HG03469 (cell line): ENCODE data around the gene SOSTDC1.
"Not testable (repeated sequence)": the region's sequence is repeated elsewhere in the genome, so short reads cannot be mapped to it uniquely, and the experiment has no call there.

Source experiments
- ATAC-seq: cut with Tn5 transposase; IDR thresholded peaks from one replicate; pipeline ENCODE4 v1.9.1; 2021; ENCODE audit warnings: mild to moderate bottlenecking, moderate library complexity, moderate number of reproducible peaks; ENCODE audit not compliant: unreplicated experiment

SOSTDC1 gene, protein sequence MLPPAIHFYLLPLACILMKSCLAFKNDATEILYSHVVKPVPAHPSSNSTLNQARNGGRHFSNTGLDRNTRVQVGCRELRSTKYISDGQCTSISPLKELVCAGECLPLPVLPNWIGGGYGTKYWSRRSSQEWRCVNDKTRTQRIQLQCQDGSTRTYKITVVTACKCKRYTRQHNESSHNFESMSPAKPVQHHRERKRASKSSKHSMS

DNA sequence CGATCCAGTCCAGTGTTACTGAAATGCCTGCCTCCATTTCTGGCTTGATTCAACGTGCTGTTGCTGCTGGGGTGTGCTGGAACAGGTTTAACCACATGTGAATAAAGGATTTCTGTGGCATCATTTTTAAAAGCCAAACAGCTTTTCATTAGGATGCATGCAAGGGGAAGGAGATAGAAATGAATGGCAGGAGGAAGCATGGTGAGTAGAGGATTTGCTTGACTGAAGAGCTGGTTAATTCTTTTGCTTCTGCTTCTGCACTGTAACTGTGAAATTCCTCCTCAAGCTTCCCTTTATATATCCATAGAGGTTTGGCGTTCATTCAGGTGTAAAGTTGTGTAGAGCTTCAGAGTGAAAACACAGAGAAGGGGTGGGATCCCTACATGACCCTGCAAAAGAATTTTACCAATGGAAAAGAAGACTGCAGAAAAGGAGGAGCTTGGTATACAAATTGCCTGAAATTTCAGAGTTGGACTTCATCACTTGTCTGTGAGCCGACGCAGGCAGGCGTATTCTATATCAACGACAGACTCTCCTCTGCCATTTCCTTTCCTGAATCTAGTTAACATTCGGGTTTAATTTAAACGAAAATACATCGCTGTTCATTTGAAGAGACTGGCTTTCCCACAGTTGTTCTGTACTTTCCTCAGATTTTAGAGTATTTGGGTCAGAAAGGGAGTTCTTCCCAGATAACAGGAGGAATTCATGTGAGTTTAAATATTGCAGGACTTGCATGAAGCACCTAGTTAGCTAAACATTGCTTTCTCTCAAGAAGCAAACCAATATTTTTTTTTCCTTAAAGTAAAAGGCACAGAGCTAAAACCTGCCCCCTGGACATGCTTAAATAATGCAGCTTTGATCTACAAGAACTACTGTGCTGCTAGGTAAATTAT lies at the start of gene SOSTDC1:
SOSTDC1 (minus strand) TSS at position 270 of the 893 bp plus-strand sequence; CDS start at position 200, 70 bp downstream.
- no peak for ATAC-seq

GRCh38 chr7:16514729-16515128 lies 49.2 kb upstream of the SOSTDC1 start:
- ATAC-seq, result no peak

DNA sequence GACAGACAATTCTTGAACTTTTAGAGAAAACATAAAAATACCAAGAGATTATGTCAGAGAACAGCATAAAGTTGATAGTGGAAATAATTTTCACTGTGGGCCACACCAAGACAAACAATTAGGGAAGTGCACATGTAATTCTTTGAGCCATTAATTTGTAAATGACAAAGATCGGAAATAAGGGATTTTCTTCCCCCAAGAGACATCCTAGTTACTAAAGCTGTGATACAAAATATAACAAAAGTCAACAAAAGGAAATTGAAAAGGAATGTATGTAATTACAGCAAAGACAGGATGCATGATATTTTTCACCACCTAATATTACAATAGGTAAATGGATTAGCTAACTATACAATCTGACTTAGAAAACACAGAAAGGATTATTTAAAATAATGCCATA lies 48.7 kb upstream of the SOSTDC1 start:
- ATAC-seq, result no peak

DNA sequence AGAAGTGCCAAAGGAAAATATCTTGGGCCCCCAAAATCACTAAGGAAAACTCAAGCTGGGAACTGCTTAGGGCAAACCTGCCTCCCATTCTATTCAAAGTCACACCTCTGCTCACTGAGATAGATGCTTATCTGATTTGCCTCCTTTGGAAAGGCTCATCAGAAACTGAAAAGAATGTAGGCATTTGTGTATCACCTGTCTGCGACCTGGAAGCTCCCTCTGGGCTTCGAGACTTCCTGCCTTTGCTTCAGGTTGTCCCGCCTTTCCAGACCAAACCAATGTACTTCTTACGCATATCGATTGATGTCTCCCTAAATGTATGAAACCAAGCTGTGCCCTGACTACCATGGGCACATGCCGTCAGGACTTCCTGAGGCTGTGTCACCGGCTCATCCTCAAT lies 46.6 kb upstream of the SOSTDC1 start:
- ATAC-seq, result no peak

DNA sequence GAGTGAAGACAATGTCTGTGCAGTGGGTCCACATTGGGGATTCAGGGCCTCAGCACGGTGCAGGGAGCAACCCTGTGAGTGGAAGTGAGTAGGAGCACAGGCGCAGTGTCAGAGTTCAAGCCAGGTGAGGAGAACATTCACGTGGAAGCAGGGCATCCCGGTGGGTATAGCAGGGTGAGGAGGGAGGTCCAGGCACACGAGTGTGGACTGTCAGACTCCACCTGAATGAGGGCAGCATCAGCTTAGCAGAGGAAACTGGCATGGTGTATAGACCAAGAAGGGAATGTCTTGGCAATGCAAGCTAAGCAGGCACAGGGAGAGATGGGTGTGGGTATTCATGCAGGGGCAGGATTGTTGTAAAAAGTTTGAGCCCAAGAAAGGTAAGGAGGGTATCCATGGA lies 45.8 kb upstream of the SOSTDC1 start:
- no peak for ATAC-seq

DNA sequence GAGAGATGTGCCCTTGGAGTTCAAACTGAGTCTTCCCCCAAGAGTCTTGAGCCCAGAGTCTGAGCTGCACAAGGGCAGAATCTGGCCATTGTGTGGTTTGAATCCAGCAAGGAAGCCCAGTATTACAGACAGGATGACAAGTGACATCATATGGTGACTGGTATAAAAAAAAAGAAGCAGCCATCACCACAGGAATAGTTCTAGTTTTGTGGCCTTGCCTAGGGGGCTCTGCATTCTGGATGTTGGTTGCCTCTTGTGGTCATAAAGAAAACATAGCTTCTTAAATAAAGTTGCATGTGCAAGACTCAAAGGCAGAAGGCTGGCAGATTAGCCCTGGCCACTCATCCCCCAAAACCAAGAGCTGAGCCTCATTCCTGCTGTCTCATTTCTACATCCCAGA lies 44.3 kb upstream of the SOSTDC1 start:
- ATAC-seq, result no peak

DNA sequence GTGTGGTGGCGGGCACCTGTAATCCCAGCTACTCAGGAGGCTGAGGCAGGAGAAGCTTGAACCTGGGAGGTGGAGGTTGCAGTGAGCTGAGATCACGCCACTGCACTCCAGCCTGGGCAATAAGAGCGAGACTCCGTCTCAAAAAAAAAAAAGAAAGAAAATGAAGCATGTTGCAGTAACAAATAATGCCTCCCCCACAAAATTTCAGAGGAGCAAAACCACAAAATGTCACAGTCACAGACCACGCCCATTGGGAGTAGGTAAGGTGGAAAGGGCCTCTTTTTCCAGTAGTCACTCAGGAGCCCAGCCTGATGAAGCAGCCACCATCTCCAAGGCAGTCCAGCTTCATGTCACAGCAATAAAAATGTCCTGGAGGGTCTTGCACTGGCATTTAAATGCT lies 40.9 kb upstream of the SOSTDC1 start:
- ATAC-seq, result not testable (repeated sequence)

DNA sequence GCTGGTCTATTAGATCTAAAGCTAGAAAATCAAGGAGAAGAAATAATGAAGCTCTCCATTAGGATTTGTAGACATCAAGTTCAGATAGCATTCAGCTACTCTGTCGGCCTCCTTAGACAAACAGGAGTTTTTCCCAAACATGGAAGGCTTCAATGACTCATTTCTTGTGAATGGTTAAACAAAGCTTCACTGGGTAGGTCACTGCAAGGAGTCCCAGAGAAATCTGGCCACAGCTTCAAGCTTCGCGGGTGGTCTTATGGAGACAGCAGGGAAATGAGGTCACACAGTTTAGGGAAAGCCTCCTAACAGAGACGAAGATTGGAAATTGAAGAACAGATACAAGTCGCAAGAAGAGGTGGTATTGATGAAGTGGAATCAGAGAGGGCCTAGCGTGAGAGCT lies 38.5 kb upstream of the SOSTDC1 start:
- no peak for ATAC-seq

DNA sequence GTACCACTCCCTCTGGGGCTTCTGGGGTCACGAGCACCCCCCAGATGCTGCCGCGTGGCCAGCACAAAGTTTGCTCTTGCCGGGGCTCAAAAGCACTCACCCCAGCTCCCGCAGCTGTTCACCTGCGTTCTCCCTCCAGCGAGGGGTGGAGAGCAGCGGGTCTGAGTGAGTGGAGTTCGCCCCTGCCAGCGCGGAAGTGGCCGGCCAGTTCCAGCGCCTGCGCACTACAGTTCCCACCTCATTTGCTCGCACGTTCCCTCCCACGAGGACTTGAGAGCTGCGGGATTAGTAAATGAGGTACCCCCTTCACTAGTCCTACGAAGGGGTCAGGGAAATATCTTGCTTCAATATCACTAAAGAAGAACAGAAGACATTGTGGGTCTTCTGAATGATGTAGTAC lies 36.8 kb upstream of the SOSTDC1 start:
- ATAC-seq, result no peak

- ATAC-seq, result no peak
These were observed 32.6 kb upstream of the SOSTDC1 start for GRCh38 chr7:16498122-16498521.

GRCh38 chr7:16494955-16495719 lies 29.6 kb upstream of the SOSTDC1 start:
- no peak for ATAC-seq

DNA sequence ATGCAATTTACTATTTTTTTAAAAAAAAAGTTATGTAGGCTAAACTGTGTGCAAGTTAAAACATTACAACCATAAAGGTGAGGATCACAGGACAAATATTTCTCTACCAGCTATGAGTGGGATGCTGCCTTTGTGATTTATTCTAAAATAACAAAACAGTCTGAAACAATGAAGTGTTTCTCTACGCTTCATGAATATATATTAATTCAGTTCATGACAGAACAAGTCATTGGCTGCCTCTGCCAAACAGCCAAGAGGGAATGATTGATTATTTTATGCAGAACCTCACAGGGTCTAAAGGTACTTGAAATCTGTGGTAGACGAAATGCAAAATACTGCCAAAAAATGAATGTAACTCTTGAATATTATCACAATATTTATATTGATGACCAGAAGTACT lies 29.0 kb upstream of the SOSTDC1 start:
- ATAC-seq, result no peak

DNA sequence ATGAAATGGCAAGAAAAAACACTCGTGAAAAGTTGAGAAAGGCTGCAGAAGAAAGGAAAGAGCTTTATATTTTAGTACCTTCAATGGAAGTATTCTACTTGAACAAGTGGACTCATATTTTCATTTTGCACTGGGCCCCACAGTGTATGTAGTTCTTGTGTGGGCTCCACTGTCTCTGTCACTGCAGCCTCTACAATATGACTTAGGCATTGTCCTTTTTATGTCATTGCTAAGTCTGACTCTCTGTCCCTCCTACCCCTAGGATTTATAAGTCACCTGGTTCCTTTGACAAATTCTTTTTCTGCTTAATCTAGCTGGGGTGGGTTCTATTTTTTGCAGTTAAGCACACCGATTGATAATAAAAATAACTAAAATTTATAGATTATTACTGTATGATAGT lies 27.7 kb upstream of the SOSTDC1 start:
- no peak for ATAC-seq

- no peak for ATAC-seq
These were observed 27.1 kb upstream of the SOSTDC1 start for GRCh38 chr7:16492513-16493062.

- no peak for ATAC-seq
These were observed 25.6 kb upstream of the SOSTDC1 start for GRCh38 chr7:16491148-16491547.

DNA sequence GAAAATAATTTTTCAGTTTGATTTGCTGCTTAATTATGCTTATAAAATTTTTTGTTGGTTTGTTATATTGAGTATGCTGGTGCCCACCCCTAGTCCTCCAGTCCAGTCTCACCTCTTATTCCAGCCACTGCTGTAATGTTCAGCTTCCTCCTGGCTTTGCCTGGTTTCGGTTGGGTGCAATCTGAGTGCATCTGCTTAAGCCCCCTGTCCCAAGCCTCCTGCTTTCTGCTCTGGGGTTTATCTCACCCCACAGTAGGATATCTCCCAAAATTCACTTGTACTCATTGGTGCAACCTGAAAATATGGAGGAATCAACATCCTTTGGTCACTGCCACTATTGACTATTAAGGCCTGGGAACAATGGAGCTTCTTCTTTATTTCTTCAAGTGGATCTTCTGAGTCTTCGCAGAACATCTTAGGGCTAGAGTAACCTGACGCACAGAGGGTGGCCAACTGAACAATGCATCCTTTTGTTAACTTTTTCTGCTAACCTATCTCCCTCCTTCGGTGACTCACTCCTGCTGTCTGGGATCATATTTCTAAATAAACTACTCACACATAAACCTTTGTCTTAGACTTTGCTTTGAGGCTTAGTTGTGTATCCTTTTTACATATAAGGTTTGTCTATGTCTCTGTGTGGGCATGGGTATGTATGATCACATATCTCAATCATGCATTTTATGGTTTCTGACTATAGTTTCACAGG lies 19.1 kb upstream of the SOSTDC1 start:
- no peak for ATAC-seq

DNA sequence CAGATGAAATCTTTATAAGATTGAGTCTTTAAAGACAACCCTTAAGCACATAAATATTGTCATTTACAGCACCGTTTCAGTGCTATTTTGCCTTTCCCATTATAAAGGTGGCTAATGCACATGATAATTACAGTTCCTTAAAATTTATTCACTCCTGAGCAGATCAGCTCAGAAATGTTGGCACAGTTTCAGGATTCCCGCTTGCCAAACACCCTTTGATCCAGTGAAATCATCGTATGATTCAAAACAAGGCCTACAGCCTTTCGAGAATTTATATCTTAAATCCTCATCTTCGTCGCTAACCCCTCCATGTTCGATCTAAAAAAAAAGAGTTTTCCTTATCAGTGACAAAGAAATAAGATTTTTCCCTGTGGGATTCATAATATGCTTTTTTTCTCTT lies 14.1 kb upstream of the SOSTDC1 start:
- no peak for ATAC-seq

DNA sequence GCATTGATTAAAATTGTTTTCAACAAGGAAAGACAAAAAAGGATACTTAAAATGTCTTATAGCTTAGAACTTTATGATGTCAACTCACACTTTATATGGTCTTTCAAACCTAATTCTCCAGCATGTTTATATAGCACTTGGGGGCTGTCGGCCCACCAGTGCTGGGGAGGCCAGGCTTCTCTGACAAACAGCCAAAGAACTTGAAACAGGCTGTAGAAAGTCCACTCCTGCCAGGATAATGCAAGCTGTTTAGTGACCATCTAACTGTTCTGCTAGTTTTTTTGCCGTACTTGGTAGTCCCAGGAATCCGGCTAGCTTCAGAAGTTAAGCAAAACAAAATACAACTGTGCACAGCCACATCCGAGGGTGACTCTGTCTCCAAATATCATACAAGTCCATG lies 13.6 kb upstream of the SOSTDC1 start:
- ATAC-seq, result no peak

- ATAC-seq, result no peak
These were observed 6.4 kb upstream of the SOSTDC1 start for GRCh38 chr7:16471933-16472332.

DNA sequence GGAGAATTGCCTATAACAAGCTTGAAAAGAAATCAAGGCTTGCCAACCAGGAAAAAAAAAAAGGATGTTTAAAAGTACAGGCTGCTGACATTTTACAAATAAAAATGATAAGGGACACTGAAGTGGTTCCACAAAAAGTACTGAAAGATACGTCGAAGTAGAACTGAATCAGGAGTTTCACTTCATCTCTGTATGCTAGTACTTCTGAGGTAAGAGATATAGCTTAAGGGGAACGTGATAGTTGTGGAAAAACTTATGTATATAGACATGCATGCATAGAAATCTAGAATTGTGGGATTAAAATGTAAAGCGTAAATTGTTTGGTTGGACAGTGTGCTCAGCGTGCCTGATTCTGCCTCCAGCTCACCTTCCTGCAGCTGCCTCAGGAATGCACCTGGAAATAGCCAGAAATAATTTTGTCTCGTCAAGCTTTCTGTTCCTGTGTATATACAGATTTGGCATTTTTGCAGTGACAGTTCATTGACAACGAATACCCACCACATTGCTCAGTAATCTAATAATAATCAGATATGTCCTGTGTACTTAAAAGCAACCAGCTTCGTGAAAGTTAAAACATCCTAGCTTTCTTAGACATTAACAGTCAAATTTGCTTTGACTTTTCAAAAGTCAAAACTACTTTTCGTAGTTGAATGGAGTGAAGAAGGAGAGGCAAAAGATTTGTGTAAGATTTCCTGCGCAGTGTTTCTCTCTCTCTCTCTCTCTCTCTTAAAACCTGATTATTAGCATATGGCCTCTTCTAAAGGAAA lies 1.4 kb downstream of the SOSTDC1 start:
- ATAC-seq, result no peak
